IMR-90 (cell line): ENCODE results near the gene TTBK2. TPM values are rescaled to one million over a fixed set of nuclear protein-coding genes. Genes with fewer than 3 reads are reported as not detected.

Experiments
- ATAC-seq: fragments of 200-7000 bp; cut with Tn5 transposase; 2 replicates; pipeline ENCODE4 v1.9.1; 2020; ENCODE audit warnings: low read depth, mild to moderate bottlenecking, moderate library complexity
- BruUV-seq: library from RNA; stranded (reverse); fragments of 400-500 nt; replicated peaks from 2 replicates; lab custom pipeline; 2021; lab: Mats Ljungman, UMichigan
- CTCF ChIA-PET: fragments of 300-600 bp; formaldehyde crosslinking; extraction: SDS; loops from one replicate; lab custom pipeline; 2021; ENCODE audit warnings: antibody characterized with exemption; lab: Yijun Ruan, JAX
- POLR2A ChIA-PET: fragments of 300-600 bp; sonication (Branson Sonifier 250); formaldehyde crosslinking; loops from one replicate; lab custom pipeline; 2022; ENCODE audit warnings: antibody characterized with exemption; ENCODE audit not compliant: unreplicated experiment; lab: Charles Lee
- DNase-seq: peaks from one replicate; pipeline ENCODE4 v3.0.0; 2013
- H2AFZ ChIP-seq: replicated peaks from 2 replicates; pipeline ENCODE3; 2013; ENCODE audit warnings: low read length, mild to moderate bottlenecking; ENCODE audit not compliant: poor library complexity
- H2AK5ac ChIP-seq: 2 replicates; pipeline ENCODE4 v1.6.1; 2013; ENCODE audit warnings: low read depth, low read length, inconsistent platforms
- H2AK9ac ChIP-seq: replicated peaks from 2 replicates; pipeline ENCODE3; 2013; ENCODE audit warnings: mild to moderate bottlenecking, low read depth, low read length, moderate library complexity; ENCODE audit not compliant: poor library complexity
- H2BK120ac ChIP-seq: 2 replicates; pipeline ENCODE4 v1.6.1; 2013; ENCODE audit warnings: low read depth, low read length, inconsistent platforms
- H2BK15ac ChIP-seq: 3 replicates; pipeline ENCODE4 v1.6.1; 2013; ENCODE audit warnings: low read depth, low read length, inconsistent platforms
- H2BK20ac ChIP-seq: 2 replicates; pipeline ENCODE4 v1.6.1; 2013; ENCODE audit warnings: low read depth, mild to moderate bottlenecking, inconsistent platforms, low read length, moderate library complexity
- H2BK5ac ChIP-seq: 2 replicates; pipeline ENCODE4 v1.6.1; 2013; ENCODE audit warnings: mild to moderate bottlenecking, low read depth, low read length, inconsistent platforms; ENCODE audit not compliant: poor library complexity, severe bottlenecking
- H3K14ac ChIP-seq: replicated peaks from 2 replicates; pipeline ENCODE4 v1.6.1; 2013; ENCODE audit warnings: low read depth, low read length, inconsistent platforms
- H3K18ac ChIP-seq: 2 replicates; pipeline ENCODE4 v1.6.1; 2013; ENCODE audit warnings: low read depth, low read length, control low read depth
- H3K23ac ChIP-seq: 2 replicates; pipeline ENCODE4 v1.6.1; 2013; ENCODE audit warnings: low read depth, low read length, inconsistent platforms
- H3K27ac ChIP-seq: 2 replicates; pipeline ENCODE4 v1.5.1; 2013; ENCODE audit warnings: mild to moderate bottlenecking, control low read depth, low read length; ENCODE audit not compliant: insufficient read depth
- H3K27me3 ChIP-seq: 2 replicates; pipeline ENCODE4 v1.6.1; 2013; ENCODE audit warnings: low read length; ENCODE audit not compliant: control insufficient read depth, insufficient read depth
- H3K36me3 ChIP-seq: 2 replicates; pipeline ENCODE4 v1.6.1; 2013; ENCODE audit warnings: low read length, mixed read lengths; ENCODE audit not compliant: control insufficient read depth, insufficient read depth
- H3K4ac ChIP-seq: 2 replicates; pipeline ENCODE4 v1.6.1; 2013; ENCODE audit warnings: low read depth, low read length, inconsistent platforms
- H3K4me1 ChIP-seq: 2 replicates; pipeline ENCODE4 v1.6.1; 2013; ENCODE audit warnings: low read length, mixed read lengths; ENCODE audit not compliant: control insufficient read depth, insufficient read depth
- H3K4me2 ChIP-seq: 2 replicates; pipeline ENCODE4 v1.6.1; 2013; ENCODE audit warnings: low read depth, mild to moderate bottlenecking, control low read depth, low read length, moderate library complexity
- H3K4me3 ChIP-seq: 2 replicates; pipeline ENCODE4 v1.5.1; 2013; ENCODE audit warnings: low read depth, mild to moderate bottlenecking, control low read depth, low read length, moderate library complexity; ENCODE audit not compliant: insufficient read depth
- H3K56ac ChIP-seq: 2 replicates; pipeline ENCODE4 v1.6.1; 2013; ENCODE audit warnings: low read length, inconsistent platforms; ENCODE audit not compliant: insufficient read depth; ENCODE audit errors: extremely low read depth
- H3K79me1 ChIP-seq, 2 experiments: 2 replicates each; pipeline ENCODE4 v1.6.1; 2013; ENCODE audit warnings: low read length in 2 of 2, inconsistent platforms in 1 of 2, low read depth in 1 of 2
- H3K9ac ChIP-seq: 2 replicates; pipeline ENCODE4 v1.6.1; 2013; ENCODE audit warnings: low read depth, low read length, control low read depth
- H3K9me1 ChIP-seq: 2 replicates; pipeline ENCODE4 v1.6.1; 2013; ENCODE audit warnings: low read length, inconsistent platforms; ENCODE audit not compliant: insufficient read depth
- H3K9me3 ChIP-seq: 2 replicates; pipeline ENCODE4 v1.6.1; 2013; ENCODE audit warnings: low read length; ENCODE audit not compliant: control insufficient read depth, insufficient read depth
- H4K20me1 ChIP-seq: 2 replicates; pipeline ENCODE4 v1.6.1; 2013; ENCODE audit warnings: low read length, inconsistent platforms; ENCODE audit not compliant: insufficient read depth
- H4K5ac ChIP-seq: 2 replicates; pipeline ENCODE4 v1.6.1; 2013; ENCODE audit warnings: mild to moderate bottlenecking, low read depth, low read length, control low read depth
- H4K8ac ChIP-seq, 2 experiments: 2 replicates each; pipeline ENCODE4 v1.6.1; 2013; ENCODE audit warnings: low read depth in 2 of 2, low read length in 2 of 2, control low read depth in 1 of 2, inconsistent platforms in 1 of 2
- H4K91ac ChIP-seq: 2 replicates; pipeline ENCODE4 v1.6.1; 2013; ENCODE audit warnings: low read depth, low read length, inconsistent platforms; ENCODE audit not compliant: insufficient read depth
- BHLHE40 ChIP-seq: fragments of 150-350 bp; IDR thresholded peaks from 2 replicates; pipeline ENCODE4 v1.6.1; 2016; ENCODE audit warnings: mild to moderate bottlenecking, low read depth, low read length
- CEBPB ChIP-seq: IDR thresholded peaks from 2 replicates; pipeline ENCODE4 v1.6.1; 2012; ENCODE audit warnings: low read depth, low read length, improper control_type of control experiment
- CHD1 ChIP-seq: IDR thresholded peaks from 2 replicates; pipeline ENCODE4 v1.6.1; 2012; ENCODE audit warnings: low read depth, low read length, improper control_type of control experiment
- CTCF ChIP-seq: conservative IDR thresholded peaks from 2 replicates; pipeline ENCODE4 v1.5.1; 2012; ENCODE audit warnings: mild to moderate bottlenecking, low read depth, low read length, improper control_type of control experiment
- ELK1 ChIP-seq: fragments of 150-350 bp; IDR thresholded peaks from 2 replicates; pipeline ENCODE4 v1.6.1; 2016; ENCODE audit warnings: low read depth, mild to moderate bottlenecking, low read length, moderate library complexity, borderline replicate concordance
- FOS ChIP-seq: fragments of 150-350 bp; IDR thresholded peaks from 2 replicates; pipeline ENCODE4 v1.6.1; 2016; ENCODE audit warnings: low read depth, low read length
- MAFK ChIP-seq: IDR thresholded peaks from 2 replicates; pipeline ENCODE4 v1.6.1; 2012; ENCODE audit warnings: low read depth, low read length, improper control_type of control experiment
- MAZ ChIP-seq: IDR thresholded peaks from 2 replicates; pipeline ENCODE4 v1.6.1; 2012; ENCODE audit warnings: low read depth, mild to moderate bottlenecking, low read length, improper control_type of control experiment, moderate library complexity, borderline replicate concordance
- MXI1 ChIP-seq: IDR thresholded peaks from 2 replicates; pipeline ENCODE4 v1.6.1; 2012; ENCODE audit warnings: low read depth, mild to moderate bottlenecking, low read length, moderate library complexity, borderline replicate concordance
- NFE2L2 ChIP-seq: fragments of 150-350 bp; IDR thresholded peaks from 2 replicates; pipeline ENCODE4 v1.6.1; 2016; ENCODE audit warnings: low read depth, mild to moderate bottlenecking, low read length
- POLR2A ChIP-seq: IDR thresholded peaks from 2 replicates; pipeline ENCODE4 v1.6.1; 2012; ENCODE audit warnings: mild to moderate bottlenecking, low read depth, low read length
- RAD21 ChIP-seq: IDR thresholded peaks from 2 replicates; pipeline ENCODE4 v1.6.1; 2012; ENCODE audit warnings: low read length, improper control_type of control experiment
- RCOR1 ChIP-seq: IDR thresholded peaks from 2 replicates; pipeline ENCODE4 v1.6.1; 2012; ENCODE audit warnings: mild to moderate bottlenecking, low read length, improper control_type of control experiment; ENCODE audit not compliant: insufficient replicate concordance
- RFX5 ChIP-seq: IDR thresholded peaks from 2 replicates; pipeline ENCODE4 v1.8.0; 2012; ENCODE audit warnings: low read depth, mild to moderate bottlenecking, low read length, moderate library complexity
- SMC3 ChIP-seq: fragments of 150-350 bp; IDR thresholded peaks from 2 replicates; pipeline ENCODE4 v1.6.1; 2016; ENCODE audit warnings: low read depth, mild to moderate bottlenecking, antibody characterized with exemption, low read length, moderate library complexity
- WGBS, 2 experiments: methylation state at CpG; one replicate each; pipeline versions ENCODE4 v1.1.5 to v1.1.7; 2013; ENCODE audit warnings: missing lambda C conversion rate in 2 of 2; ENCODE audit not compliant: insufficient read length in 1 of 2; ENCODE audit errors: extremely low coverage in 2 of 2; 5-methylcytosine and 5-hydroxymethylcytosine counted together
- dilution Hi-C: fragments of 300-500 bp; cut with HindIII; formaldehyde crosslinking; loops from one replicate; pipeline ENCODE4 v1.14.3; 2018; ENCODE audit warnings: low sequenced_read_pairs; ENCODE audit not compliant: unreplicated experiment
- in situ Hi-C: fragments of 300-500 bp; cut with MboI; formaldehyde crosslinking; loops from 3 replicates; pipeline ENCODE4 v1.14.3; 2019; ENCODE audit warnings: low sequenced_read_pairs, inconsistent platforms, mixed read lengths
- intact Hi-C: fragments of 100-400 bp; cut with micrococcal nuclease; formaldehyde crosslinking; loops from 2 replicates; pipeline ENCODE4 v1.10.0; 2022
- polyA plus RNA-seq, 3 experiments: library from polyadenylated mRNA; depleted of rRNA; stranded (reverse); fragments of >200 nt; gene quantifications; 2 replicates each; pipeline ENCODE4 v1.2.3, GENCODE V29; 2012; ENCODE audit warnings: low replicate concordance in 1 of 3
- total RNA-seq: library from RNA; depleted of rRNA; stranded (reverse); fragments of >200 nt; gene quantifications from 2 replicates; pipeline ENCODE4 v1.2.3, GENCODE V29; 2012
- TF ChIP-seq, protein P1 (sequence below): fragments of 150-350 bp; IDR thresholded peaks from 2 replicates; pipeline ENCODE4 v1.6.1; 2017; ENCODE audit warnings: mild to moderate bottlenecking, antibody characterized with exemption, low read length, low read depth

The TTBK2 gene
- total and polyA plus RNA-seq, 2 of the 4 experiments (the other 2 are of a cell fraction) = 2.4 to 3.2 TPM

DNA sequence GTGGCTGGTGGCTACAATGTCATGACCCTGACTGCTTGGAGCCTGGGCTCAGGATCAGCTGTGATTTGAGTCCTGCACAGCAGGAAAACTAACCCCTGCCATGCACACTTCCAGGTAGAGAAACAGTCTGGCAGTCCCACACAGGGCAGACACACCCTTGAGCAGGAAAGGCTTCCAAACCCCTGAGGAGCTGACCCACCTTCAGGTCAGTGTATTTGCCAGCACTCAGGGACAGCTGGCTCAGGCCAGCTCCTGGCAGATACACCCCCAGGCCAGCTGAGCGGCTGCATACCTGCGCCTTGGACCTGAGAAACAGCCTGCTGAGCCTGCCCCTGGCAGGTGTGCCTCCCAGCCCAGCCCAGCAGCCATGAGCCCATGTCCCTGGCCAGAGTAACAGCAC is 161.5 kb downstream of the TTBK2 start:
- peaks cover 4% of the 10 kb centered on the region for H3K9me3 ChIP-seq
- H3K4ac ChIP-seq = no peak overlapping the region
- no peaks in the 10 kb centered on the region for H3K4me1 ChIP-seq
- no peak overlapping the region for H2BK120ac ChIP-seq
- intact Hi-C loops = no loop called here
- no peak overlapping the region for H2AFZ ChIP-seq
- no peaks in the 10 kb centered on the region for H3K27me3 ChIP-seq
- H3K4me2 ChIP-seq = no peak overlapping the region
- no peak overlapping the region for H2BK15ac ChIP-seq
- no peak overlapping the region for H3K9ac ChIP-seq
- no peaks in the 10 kb centered on the region for H3K36me3 ChIP-seq
- no peak overlapping the region for H2BK5ac ChIP-seq
- H4K5ac ChIP-seq = no peak overlapping the region
- H2AK9ac ChIP-seq = no peak overlapping the region
- no CpG with 5 or more reads among the region's 2 CpGs for WGBS, 2 experiments
- no peak overlapping the region for H2AK5ac ChIP-seq
- H3K79me1 ChIP-seq = peaks cover 3 to 5% of the 10 kb centered on the region in 2 experiments; a peak in 1 of 4 replicates
- H3K23ac ChIP-seq = no peak overlapping the region
- no peak overlapping the region for H3K18ac ChIP-seq
- no peaks in the 10 kb centered on the region for H3K9me1 ChIP-seq
- ATAC-seq (no peak), DNase-seq (no peak)
- CTCF ChIA-PET = no interaction called here
- in situ Hi-C loops = no loop called here
- H2BK20ac ChIP-seq = no peak overlapping the region
- H3K4me3 ChIP-seq = no peak overlapping the region
- no peak overlapping the region for H4K91ac ChIP-seq
- H3K27ac ChIP-seq = no peak overlapping the region
- no TSS peak for BruUV-seq
- TF ChIP-seq MAZ (no peak), ELK1 (no peak), NFE2L2 (no peak), SMC3 (no peak), MAFK (no peak), FOS (no peak), CHD1 (no peak), CEBPB (no peak), POLR2A (no peak), CTCF (no peak), MXI1 (no peak), RCOR1 (no peak), RFX5 (no peak), RAD21 (no peak), BHLHE40 (no peak)
- TF ChIP-seq, protein P1, sequence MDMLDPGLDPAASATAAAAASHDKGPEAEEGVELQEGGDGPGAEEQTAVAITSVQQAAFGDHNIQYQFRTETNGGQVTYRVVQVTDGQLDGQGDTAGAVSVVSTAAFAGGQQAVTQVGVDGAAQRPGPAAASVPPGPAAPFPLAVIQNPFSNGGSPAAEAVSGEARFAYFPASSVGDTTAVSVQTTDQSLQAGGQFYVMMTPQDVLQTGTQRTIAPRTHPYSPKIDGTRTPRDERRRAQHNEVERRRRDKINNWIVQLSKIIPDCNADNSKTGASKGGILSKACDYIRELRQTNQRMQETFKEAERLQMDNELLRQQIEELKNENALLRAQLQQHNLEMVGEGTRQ = no peak
- H3K14ac ChIP-seq = no peak overlapping the region
- dilution Hi-C loops = no loop called here
- H4K20me1 ChIP-seq = no peaks in the 10 kb centered on the region
- POLR2A ChIA-PET = no interaction called here
- H3K56ac ChIP-seq = no peak overlapping the region
- H4K8ac ChIP-seq = no peak overlapping the region
